DMS153 (cell line): Measurements from ENCODE around the gene FASTK.
"Not testable (repeated sequence)": the region's sequence is repeated elsewhere in the genome, so short reads cannot be mapped to it uniquely, and the experiment has no call there.

Experiments used
- DNase-seq: peaks from one replicate; lab custom pipeline; 2025; lab: John Stamatoyannopoulos, UW

The FASTK gene

DNA sequence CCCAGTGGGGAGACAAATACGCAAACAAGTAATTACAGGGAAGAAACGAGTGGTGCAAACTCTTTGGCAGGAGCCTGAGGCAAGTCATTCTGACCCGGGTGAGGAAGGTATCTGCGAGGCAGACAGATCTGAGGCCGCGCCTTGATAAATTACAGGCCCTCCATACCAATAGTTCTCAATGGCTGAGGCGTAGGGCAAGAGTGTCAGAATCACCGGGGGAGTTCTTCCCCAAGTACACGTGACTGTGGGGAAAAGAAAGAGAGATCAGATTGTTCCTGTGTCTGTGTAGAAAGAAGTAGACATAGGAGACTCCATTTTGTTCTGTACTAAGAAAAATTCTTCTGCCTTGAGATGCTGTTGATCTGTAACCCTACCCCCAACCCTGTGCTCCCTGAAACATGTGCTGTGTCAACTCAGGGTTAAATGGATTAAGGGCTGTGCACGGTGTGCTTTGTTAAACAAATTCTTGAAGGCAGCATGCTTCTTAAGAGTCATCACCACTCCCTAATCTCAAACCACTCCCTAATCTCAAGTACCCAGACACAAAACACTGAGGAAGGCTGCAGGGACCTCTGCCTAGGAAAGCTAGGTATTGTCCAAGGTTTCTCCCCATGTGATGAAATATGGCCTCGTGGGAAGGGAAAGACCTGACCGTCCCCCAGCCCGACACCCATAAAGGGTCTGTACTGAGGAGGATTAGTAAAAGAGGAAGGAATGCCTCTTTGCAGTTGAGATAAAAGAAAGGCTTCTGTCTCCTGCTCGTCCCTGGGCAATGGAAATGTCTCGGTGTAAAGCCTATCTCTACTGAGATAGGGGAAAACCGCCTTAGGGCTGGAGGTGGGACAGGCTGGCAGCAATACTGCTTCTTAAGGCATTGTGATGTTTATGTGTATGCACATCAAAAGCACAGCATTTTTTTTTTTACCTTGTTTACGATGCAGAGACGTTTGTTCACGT, 53.6 kb downstream of the FASTK start:
- DNase-seq: not testable (repeated sequence)
